Glutamatergic neuron (in vitro differentiated cells): ENCODE measurements around the gene PCDHAC2. TPM values are rescaled to one million over a fixed set of nuclear protein-coding genes. Genes with fewer than 3 reads are reported as not detected.

Experiments
- DNase-seq: peaks from one replicate; pipeline ENCODE4 v3.0.0; 2022
- H3K27ac Mint-ChIP-seq: one replicate; pipeline ENCODE4 v1.8.0; 2020; ENCODE audit warnings: mild to moderate bottlenecking, mixed read lengths, inconsistent platforms; ENCODE audit not compliant: unreplicated experiment
- H3K27me3 Mint-ChIP-seq: one replicate; pipeline ENCODE4 v1.8.0; 2020; ENCODE audit warnings: mild to moderate bottlenecking, moderate library complexity, mixed read lengths, inconsistent platforms; ENCODE audit not compliant: unreplicated experiment
- H3K36me3 Mint-ChIP-seq: one replicate; pipeline ENCODE4 v1.8.0; 2020; ENCODE audit warnings: mild to moderate bottlenecking, mixed read lengths, inconsistent platforms; ENCODE audit not compliant: unreplicated experiment
- H3K4me1 Mint-ChIP-seq: one replicate; pipeline ENCODE4 v1.8.0; 2020; ENCODE audit warnings: mild to moderate bottlenecking, low read depth, mixed read lengths, inconsistent platforms; ENCODE audit not compliant: unreplicated experiment
- H3K4me3 Mint-ChIP-seq: one replicate; pipeline ENCODE4 v1.8.0; 2020; ENCODE audit warnings: mild to moderate bottlenecking, mixed read lengths, inconsistent platforms; ENCODE audit not compliant: unreplicated experiment
- H3K9me3 Mint-ChIP-seq: one replicate; pipeline ENCODE4 v1.8.0; 2020; ENCODE audit warnings: mild to moderate bottlenecking, moderate library complexity, mixed read lengths, inconsistent platforms; ENCODE audit not compliant: unreplicated experiment
- CTCF ChIP-seq: fragments of 200-600 bp; sonication (generic); IDR thresholded peaks from one replicate; pipeline ENCODE4 v1.5.0; 2021; ENCODE audit not compliant: partially characterized antibody, unreplicated experiment
- total RNA-seq: library from RNA; stranded (reverse); fragmentation: NEBNext Ultra II Directional; extraction: Animal tissue kit (Norgen Biotek cat#: 25700); gene quantifications from one replicate; pipeline ENCODE4 v1.2.1, GENCODE V29; 2021; ENCODE audit not compliant: unreplicated experiment

The PCDHAC2 gene
- total RNA-seq, 1 donor from 2014 or later = 6.0 TPM

DNA sequence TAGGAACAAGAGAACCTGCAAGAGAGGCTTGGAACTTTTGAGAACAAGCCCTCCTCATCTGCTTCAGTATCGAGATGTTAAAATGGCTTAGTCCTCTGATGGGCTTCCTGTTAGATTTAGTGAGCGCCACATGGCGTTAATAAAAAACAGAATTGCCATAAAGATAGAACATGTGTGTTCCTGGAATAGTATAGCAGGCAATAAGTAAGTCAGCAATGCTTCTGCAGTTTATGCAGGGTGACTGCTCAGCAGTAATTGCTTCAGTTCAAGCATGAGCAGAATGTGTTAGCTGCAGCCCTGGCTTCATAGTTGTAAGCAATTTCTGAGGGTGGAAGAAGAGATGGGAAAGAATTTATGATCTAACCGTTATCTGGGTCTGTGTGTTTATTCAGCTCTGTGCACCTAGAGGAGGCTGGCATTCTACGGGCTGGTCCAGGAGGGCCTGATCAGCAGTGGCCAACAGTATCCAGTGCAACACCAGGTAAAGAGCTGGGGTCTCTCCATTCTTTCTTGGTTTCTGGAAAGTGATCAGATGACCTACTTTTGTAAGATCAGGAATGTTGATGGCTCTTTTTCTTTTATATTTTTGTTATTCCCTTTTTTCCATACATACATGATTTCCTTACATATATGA, 15.9 kb downstream of the PCDHAC2 start:
- Mint-ChIP-seq H3K27me3 (no peaks in the 10 kb centered on the region), H3K9me3 (peaks cover 1% of the 10 kb centered on the region), H3K27ac (no peak overlapping the region), H3K4me3 (no peak overlapping the region), H3K36me3 (no peaks in the 10 kb centered on the region), H3K4me1 (peaks cover 26% of the 10 kb centered on the region)
- TF ChIP-seq CTCF = no peak
- DNase-seq = no peak

DNA sequence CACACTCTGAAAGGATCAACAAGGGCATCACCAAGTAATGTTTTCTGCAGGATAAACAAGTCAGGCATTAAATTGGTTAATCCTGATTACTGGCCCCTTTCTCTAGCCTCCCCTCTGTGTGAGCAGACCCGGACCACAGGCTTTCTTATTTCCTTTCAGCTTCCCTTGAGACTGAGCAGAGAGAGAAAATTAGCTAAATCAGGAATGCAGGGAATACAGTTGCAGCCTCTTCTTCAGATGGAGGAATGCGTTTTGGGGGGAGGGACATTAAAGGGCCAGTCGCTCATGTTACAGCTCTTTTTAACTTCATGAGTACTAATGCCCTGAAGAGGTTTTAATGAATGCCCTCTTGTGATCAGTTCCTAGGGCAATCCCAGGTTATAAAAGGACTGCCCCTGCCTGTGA, 19.8 kb downstream of the PCDHAC2 start:
- DNase-seq = no peak
- no peak for TF ChIP-seq CTCF
- no peak overlapping the region for H3K27ac Mint-ChIP-seq
- peaks cover 3% of the 10 kb centered on the region for H3K27me3 Mint-ChIP-seq
- H3K9me3 Mint-ChIP-seq = no peaks in the 10 kb centered on the region
- peaks cover 13% of the 10 kb centered on the region for H3K4me1 Mint-ChIP-seq
- no peak overlapping the region for H3K4me3 Mint-ChIP-seq
- no peaks in the 10 kb centered on the region for H3K36me3 Mint-ChIP-seq

GRCh38 chr5:140988100-140988499, 21.8 kb downstream of the PCDHAC2 start:
- no peak for DNase-seq
- H3K36me3 Mint-ChIP-seq = no peaks in the 10 kb centered on the region
- H3K4me3 Mint-ChIP-seq = no peak overlapping the region
- H3K9me3 Mint-ChIP-seq = no peaks in the 10 kb centered on the region
- H3K4me1 Mint-ChIP-seq = peaks cover 18% of the 10 kb centered on the region
- peaks cover 3% of the 10 kb centered on the region for H3K27me3 Mint-ChIP-seq
- no peak overlapping the region for H3K27ac Mint-ChIP-seq
- TF ChIP-seq CTCF = no peak

GRCh38 chr5:140988608-140989007, 22.3 kb downstream of the PCDHAC2 start:
- no peak overlapping the region for H3K27ac Mint-ChIP-seq
- no peak for DNase-seq
- H3K4me1 Mint-ChIP-seq = peaks cover 18% of the 10 kb centered on the region
- no peak for TF ChIP-seq CTCF
- peaks cover 5% of the 10 kb centered on the region for H3K27me3 Mint-ChIP-seq
- H3K9me3 Mint-ChIP-seq = no peaks in the 10 kb centered on the region
- no peak overlapping the region for H3K4me3 Mint-ChIP-seq
- H3K36me3 Mint-ChIP-seq = no peaks in the 10 kb centered on the region

- Mint-ChIP-seq H3K36me3 (no peaks in the 10 kb centered on the region), H3K4me3 (no peak overlapping the region), H3K27me3 (peaks cover 5% of the 10 kb centered on the region), H3K4me1 (peaks cover 18% of the 10 kb centered on the region), H3K27ac (no peak overlapping the region), H3K9me3 (no peaks in the 10 kb centered on the region)
- TF ChIP-seq CTCF = no peak
- DNase-seq = no peak
These were observed 23.2 kb downstream of the PCDHAC2 start for GRCh38 chr5:140989254-140990020.
